ENCODE data around the gene TNFRSF1B.

Gene TNFRSF1B

DNA sequence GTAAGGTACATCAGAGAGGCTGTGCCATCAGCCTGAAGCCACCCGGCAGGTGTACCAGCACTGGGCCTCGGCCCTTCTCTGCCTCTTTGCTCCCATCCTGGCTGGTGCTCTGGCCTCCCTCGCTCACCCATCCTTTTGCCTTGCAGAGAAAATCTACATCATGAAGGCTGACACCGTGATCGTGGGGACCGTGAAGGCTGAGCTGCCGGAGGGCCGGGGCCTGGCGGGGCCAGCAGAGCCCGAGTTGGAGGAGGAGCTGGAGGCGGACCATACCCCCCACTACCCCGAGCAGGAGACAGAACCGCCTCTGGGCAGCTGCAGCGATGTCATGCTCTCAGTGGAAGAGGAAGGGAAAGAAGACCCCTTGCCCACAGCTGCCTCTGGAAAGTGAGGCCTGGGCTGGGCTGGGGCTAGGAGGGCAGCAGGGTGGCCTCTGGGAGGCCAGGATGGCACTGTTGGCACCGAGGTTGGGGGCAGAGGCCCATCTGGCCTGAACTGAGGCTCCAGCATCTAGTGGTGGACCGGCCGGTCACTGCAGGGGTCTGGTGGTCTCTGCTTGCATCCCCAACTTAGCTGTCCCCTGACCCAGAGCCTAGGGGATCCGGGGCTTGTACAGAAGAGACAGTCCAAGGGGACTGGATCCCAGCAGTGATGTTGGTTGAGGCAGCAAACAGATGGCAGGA is 24.5 kb upstream of the TNFRSF1B start:
- DNase-seq (ENCODE audit: low read depth): no peak

DNA sequence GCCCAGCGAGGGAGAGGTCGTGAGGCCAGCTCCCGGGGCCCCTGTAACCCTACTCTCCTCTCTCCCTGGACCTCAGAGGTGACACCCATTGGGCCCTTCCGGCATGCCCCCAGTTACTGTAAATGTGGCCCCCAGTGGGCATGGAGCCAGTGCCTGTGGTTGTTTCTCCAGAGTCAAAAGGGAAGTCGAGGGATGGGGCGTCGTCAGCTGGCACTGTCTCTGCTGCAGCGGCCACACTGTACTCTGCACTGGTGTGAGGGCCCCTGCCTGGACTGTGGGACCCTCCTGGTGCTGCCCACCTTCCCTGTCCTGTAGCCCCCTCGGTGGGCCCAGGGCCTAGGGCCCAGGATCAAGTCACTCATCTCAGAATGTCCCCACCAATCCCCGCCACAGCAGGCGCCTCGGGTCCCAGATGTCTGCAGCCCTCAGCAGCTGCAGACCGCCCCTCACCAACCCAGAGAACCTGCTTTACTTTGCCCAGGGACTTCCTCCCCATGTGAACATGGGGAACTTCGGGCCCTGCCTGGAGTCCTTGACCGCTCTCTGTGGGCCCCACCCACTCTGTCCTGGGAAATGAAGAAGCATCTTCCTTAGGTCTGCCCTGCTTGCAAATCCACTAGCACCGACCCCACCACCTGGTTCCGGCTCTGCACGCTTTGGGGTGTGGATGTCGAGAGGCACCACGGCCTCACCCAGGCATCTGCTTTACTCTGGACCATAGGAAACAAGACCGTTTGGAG is 23.7 kb upstream of the TNFRSF1B start:
- DNase-seq (ENCODE audit: low read depth): no peak

DNA sequence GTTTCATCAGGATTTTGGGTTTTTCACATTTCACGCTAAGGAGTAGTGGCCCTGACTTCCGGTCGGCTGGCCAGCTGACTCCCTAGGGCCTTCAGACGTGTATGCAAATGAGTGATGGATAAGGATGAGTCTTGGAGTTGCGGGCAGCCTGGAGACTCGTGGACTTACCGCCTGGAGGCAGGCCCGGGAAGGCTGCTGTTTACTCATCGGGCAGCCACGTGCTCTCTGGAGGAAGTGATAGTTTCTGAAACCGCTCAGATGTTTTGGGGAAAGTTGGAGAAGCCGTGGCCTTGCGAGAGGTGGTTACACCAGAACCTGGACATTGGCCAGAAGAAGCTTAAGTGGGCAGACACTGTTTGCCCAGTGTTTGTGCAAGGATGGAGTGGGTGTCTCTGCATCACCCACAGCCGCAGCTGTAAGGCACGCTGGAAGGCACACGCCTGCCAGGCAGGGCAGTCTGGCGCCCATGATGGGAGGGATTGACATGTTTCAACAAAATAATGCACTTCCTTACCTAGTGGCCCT is 23.1 kb upstream of the TNFRSF1B start:
- DNase-seq (ENCODE audit: low read depth): peak; percentile 93

DNA sequence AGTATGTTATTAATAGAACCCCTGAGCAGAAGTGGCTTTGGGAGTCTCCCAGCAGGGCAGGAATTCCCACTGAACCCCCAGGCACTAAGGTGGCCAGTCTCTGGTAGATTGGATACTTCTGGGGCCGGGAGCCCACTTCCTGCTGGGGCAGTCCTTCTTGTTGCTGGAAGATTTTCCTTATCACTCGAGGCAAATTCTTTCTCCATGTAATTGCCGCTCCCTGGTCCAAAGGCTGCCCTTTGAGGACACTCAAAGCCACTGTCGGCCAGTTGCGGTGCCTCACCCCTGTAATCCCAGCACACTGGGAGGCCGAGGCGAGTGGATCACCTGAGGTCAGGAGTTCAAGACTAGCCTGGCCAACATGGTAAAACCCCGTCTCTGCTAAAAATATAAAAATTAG is 22.6 kb upstream of the TNFRSF1B start:
- no peak for DNase-seq (ENCODE audit: low read depth)

DNA sequence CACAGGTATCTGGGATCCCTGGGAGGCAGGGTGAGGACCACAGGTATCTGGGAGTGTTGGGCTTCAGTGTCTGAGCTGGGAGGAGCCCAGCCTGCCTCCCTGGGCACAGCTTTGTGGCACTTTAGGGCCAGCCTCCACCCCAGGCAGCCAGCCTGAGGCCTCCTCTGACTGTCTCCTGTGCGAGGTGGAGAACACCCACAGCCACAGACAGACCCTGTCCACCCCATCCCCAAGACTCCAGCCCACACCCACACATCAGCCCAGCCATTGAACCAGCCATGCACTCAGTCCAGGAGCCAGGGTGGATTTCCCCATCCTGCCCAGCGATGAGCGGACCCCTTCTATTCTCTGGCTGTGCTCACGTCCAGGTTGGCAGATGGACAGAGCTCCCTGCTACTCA is 21.8 kb upstream of the TNFRSF1B start:
- DNase-seq (ENCODE audit: low read depth): no peak

DNA sequence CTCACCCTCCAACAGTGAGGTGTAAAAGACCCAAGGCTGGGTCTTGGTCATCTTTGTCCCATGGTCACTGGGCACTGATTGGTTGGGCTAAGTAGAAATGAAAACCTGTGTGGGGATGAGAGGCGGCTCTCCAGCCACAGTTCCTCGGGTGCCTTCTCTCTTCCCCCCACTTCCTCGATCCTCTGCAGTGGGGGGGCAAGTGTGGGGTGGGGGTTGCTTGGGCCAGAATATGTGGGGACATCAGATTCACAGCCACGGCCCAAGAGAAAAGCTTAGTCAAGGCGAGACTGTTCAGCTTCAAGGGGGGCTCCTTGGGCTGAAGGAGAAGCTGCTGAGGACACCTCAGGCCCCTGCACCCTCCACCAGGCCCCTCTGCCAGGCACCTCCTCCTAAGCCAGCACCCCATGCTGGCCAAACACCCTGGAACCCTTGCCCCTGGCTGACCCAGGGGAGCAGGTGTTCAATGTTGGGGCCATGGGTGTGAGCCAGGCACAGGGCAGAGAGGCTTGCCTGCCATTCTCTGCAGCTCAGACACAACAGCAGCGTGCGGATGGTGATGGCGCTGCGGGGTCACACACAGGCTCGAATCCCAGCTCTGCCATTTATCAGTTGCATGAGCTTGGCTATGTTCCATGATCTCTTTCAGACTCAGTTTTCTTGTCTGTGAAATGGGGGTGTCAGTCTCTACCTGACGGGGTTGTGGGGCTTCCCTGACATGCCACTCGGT is 21.0 kb upstream of the TNFRSF1B start:
- no peak for DNase-seq (ENCODE audit: low read depth)

DNA sequence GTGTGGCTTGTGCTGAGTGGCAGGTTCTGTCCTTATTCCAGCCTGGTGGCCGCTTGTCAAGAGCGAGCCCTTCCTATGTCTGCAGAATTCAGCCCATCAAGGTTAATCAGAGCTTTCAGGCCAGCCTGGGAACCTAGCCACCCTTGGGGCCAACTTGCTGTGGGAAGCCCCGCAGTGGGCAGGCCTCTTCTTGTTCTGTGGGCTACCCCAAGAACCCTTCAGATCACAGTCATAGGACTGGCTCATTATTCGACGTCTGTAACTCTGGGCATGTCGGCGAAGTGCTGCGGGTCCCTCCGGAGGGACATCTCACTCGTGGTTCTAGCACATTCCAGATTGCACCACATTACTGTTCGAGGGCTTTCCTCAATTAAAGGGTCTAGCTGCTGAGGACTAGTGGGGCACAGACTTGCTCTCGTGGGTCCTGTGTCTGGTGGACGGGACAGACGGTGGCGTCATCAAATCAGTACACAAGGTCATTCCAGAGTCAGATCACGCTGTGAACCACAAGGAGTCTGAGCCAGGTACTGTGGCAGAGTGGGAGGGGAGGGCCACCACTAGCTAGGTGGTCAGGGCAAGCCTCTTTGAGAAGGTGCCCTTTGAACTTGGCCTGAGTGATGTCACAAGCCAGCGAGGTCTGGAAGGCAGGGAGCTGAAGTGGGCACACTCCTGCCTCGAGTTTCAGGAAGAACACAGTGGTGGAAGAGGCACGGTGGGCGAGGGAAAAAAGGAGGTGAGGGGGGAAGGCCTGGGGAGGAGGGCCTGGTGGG is 20.3 kb upstream of the TNFRSF1B start:
- no peak for DNase-seq (ENCODE audit: low read depth)

DNA sequence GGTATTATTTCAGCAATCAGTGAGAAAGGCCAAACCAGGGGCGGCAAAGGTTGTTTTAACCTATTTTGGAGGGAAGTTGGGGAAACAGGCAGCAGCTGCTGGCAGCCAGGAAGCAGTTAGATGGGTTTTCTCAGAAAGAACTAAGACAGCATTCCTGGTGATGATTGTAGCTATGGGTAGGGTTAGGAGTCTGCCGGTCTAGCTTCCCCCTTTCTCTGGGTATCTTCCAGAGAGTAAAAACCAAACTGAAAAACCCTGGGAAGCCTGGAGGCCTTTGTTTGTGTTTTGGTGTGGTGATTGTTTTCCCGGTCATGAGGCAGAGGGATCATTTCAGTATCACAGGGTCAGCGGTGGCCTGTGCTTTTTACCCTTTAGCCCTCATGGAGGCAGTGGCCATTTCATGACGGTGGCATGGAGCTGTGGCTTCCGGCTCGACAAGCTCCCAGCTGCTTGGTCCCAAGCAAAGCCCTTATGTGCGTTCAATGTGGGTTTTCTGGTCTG is 19.5 kb upstream of the TNFRSF1B start:
- no peak for DNase-seq (ENCODE audit: low read depth)

DNA sequence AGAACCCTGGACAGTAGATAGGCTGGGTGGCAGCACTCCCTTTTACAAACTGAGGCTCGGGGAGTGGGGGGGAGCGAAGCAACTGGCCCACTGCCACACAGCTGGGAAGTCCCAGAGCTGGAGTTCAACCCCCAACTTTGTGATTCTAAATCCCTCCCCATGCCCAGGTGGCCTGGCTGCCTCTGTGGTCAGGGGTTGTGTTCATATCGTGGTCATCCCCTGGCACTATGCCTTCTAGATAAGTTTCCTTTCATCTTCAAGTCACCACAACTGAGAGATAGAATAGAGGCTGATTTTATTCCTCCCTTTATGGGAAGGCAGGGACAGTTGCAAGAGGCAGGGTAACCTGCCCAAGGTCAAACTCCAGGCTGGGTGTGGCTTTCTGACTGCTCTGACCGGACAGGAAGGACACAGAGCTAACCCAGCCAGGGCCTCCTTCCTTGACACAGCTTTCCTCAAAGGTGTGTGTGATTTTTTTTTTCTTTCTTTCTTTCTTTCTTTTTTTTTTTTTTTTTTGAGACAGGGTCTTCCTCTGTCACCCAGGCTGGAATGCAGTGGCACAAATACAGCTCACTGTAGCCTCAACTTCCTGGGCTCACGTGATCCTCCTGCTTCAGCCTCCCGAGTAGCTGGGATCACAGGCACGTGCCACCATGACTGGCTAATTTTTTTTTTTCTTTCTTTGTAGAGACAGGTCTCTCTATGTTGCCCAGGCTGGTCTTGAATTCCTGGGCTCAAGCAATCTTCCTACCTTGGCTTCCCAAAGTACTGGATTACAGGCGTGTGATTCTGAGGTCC is 18.4 kb upstream of the TNFRSF1B start:
- no peak for DNase-seq (ENCODE audit: low read depth)

DNA sequence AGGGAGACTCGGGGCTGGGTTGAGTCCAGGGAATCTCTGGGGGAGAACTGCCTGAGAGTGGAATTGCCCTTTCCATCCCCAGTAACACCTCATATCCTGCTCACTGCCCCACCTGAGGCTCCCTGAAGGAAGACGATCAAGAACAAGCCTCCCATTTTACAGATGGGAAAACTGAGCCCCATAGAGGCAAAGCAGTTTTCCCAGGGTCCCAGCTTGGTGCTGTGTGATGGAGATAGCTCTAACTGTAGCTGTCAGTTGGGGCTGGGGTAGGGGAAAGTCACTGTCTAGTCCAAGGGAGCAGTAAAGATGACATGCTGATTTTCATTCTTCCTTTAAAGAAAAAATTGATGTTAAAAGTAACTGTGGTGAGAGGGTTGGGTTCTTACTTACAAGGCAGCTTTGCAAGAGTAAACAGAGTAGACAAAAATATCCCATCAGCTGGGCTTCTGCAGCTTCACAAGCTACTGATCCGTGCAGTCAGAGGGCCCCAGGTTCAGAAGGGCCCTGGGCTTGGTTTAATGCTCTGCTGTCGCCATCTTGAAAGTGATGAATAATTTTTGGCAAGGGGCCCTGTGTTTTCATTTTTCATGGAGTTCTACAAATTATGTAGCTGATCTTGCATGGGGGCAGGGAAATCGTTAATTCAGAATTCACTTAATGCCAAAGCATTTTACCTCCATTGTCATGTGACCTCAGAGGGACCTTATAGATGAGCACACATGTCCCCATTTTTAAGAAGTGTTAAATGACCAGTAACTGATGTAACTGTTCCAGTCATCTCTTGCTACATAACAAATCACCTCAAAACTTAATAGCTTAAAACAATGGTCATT is 17.6 kb upstream of the TNFRSF1B start:
- DNase-seq (ENCODE audit: low read depth): no peak

DNA sequence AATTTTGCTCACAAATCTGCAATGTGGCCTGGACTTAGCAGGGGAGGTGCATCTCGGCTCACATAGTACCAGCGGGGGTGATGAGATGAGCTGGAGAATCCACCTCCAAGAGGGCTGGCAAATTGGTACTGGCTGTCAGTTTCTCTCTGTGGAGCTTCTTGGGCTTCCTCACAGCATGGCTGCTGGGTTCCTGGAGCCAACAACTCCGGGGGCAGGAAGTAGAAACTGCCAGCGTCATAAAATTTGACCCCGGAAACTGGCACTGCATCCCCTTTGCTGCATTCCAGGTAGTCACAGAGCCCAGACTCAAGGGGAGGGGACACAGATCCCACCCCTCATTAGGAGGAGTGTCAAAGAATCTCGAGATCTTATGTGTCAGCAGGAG is 17.0 kb upstream of the TNFRSF1B start:
- no peak for DNase-seq (ENCODE audit: low read depth)

DNA sequence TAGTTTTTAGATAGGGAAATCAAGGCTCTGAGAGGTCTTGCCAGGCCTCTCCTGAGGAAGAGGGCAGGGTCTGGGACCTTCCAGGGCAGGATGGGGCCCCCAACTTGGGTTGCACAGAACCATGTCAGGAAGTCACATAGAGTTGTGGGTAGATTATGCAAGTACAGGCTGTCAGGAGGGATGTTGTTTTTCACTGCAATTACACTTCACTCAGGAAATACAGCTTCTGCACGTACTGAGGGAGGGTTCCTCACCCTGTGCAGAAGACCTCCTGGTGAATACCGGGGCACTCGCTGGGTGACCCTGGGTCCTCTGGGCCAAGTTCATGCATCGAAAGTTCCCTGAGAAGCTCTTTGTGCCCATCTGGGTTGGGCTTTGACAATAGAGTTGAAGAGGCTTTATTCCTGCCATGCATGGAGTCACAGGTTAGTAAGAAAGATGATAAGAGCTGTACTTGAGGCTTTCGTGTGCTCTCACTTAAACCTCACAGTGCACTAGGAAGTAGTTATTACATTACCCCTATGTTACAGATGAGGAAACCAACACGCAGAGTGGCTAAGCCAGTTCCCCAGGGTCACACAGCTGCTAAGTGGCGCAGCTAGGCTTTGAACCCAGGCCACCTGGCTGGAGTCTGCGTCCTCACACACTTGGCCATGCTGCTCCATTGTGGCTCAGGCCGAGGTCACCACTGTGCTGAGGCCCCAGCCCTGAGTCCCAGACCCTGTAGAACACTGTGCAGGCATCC is 16.2 kb upstream of the TNFRSF1B start:
- DNase-seq (ENCODE audit: low read depth): no peak

DNA sequence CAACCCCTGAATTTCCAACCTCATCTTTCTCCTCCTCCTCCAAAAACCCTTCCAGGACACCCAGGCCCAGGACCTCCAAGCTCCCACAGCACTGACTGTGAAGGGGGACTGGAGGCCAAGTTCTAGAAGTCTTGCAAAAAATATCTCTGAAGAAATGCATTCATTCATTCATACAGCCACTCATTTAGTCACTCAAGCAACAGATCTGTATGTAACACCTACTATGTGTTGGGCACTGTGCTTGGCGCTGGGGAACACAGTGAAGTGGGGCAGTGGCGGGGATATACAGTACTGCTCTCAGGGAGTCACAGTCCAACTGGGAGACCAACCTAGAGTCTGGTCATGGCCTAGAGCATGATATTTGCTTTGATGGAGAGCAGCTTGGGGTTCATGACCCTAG is 15.3 kb upstream of the TNFRSF1B start:
- DNase-seq (ENCODE audit: low read depth): no peak

DNA sequence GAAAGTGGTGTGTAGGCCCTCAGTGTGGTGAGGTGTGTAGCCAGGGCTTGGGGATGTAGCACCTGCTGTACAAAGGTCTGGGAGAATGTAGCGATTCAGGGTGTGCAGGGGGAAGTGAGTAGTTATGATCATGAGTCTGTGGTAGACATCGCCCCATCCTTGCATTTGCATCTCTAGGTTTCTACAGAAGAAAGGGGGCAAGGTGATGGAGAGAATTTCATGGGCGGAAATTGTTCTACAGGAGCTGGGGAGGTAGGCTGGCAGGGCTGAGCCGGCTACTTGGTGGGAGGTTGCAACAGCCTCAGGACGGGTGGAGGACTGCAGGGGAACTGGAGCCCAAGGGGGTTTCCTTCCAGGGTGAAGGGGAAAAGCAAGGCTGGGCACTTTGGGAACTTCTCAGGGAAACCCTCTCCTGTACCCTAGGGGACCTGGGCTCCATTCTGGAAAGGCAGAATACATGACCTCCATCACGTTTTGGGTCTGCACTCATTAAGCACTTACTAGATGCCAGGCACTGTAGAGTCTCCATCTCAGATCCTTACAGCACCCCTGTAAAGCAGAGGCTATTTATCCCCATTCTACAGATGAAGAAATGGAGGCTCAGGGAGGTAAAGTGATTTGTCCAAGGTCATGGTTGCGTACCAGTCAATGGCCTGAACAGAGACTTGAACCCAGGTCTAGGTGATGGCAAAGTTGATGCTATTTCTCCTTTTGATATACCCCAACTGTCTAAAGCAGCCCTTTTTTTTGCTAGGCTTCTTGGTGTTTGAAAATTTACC is 14.5 kb upstream of the TNFRSF1B start:
- no peak for DNase-seq (ENCODE audit: low read depth)

DNA sequence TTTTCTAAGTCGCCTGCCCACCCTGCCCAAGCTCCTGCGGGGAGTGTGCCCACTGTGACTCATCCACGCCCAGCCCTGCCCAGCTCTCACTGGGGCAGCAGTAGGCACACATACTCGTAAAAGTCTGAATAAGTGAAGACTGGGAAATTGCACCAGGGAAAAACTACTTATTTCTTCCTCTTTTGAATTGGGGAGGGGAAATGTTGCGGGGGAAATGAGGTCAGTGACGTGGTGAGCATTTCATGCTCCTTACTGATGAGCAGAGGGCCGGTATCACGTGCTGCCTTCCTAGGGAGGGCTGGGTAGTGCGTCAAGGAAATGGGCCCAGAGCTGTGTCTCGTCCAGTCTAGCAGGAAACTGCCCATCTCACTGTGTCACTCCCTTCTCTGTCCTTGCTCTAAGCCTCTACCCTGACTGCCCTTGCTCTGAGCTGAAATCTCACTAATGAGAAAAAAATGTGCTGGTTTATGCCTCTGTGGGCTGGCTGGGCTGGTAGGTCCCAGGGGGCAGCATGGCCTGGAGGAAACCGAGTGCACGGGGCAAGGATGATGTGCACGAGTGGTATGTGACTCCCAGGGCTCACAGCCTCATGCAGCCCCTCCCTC is 13.5 kb upstream of the TNFRSF1B start:
- peak; percentile 56 for DNase-seq (ENCODE audit: low read depth)

DNA sequence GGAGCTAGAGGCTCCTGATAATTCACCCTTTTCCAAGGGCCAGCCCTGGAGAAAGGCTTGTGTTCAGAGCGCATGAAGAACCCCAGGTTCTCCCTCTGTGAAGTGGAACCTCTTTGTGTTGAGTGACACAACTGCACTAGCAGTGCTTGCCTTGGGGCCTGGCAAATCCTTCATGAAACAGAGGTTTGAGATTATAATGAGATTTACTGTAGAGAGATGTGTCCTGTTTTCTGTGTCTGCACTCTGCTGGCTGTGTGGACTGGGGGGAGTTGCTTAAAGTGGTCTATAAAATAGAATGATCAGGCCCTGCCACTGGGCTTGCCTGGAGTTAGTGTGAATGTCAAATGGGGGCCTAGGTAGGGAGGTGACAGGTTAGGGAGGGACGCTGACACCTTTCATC is 11.5 kb upstream of the TNFRSF1B start:
- DNase-seq (ENCODE audit: low read depth): no peak

DNA sequence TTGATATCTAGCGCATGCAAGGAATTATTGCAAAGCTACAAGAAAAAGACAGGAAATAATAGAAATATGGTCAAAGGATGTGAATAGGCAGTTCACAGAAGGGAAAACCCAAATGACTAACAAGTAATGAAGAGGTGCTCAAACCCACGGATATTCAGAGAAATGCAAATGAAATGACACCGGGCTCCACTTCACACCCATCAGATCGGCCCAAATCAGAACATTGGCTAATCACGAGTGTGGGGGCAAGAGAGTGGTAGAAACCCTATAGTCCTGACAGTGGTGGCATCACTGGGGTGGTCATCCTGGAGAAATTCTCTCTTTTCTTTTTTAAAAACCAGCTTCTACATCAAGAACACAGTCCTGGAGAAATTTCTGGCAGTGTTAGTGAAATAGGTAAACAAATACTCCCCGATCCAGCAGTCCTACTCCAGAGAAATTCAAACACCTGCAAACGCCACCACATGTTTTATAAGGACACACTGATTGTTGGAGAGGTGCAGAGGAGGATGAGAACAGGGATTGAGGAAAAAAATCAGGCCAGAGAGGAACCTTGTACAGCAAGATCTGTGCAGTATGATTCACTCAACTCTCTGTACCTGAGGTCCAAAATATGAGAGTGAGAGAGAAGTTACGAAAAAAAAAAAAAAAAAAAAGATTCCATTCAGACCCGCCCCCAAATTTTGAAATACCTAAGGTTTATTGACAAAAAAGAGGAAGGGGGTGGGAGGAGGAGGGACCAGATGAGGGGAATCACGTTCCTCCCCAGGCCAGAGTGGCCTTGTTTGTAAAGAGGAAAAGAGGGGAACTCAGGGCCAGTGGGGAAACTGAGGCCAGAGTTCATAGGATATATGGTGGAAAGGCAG is 9.2 kb upstream of the TNFRSF1B start:
- no peak for DNase-seq (ENCODE audit: low read depth)
